ENCODE results near the gene C10orf88. TPM values are rescaled to one million over a fixed set of nuclear protein-coding genes. Genes with fewer than 3 reads are reported as not detected.

Gene C10orf88
- total and polyA plus RNA-seq, 2 of the 13 experiments (the other 11 are each of a cell fraction or from before 2014, with no cell fraction given), result 4.6 to 11.8 TPM

DNA sequence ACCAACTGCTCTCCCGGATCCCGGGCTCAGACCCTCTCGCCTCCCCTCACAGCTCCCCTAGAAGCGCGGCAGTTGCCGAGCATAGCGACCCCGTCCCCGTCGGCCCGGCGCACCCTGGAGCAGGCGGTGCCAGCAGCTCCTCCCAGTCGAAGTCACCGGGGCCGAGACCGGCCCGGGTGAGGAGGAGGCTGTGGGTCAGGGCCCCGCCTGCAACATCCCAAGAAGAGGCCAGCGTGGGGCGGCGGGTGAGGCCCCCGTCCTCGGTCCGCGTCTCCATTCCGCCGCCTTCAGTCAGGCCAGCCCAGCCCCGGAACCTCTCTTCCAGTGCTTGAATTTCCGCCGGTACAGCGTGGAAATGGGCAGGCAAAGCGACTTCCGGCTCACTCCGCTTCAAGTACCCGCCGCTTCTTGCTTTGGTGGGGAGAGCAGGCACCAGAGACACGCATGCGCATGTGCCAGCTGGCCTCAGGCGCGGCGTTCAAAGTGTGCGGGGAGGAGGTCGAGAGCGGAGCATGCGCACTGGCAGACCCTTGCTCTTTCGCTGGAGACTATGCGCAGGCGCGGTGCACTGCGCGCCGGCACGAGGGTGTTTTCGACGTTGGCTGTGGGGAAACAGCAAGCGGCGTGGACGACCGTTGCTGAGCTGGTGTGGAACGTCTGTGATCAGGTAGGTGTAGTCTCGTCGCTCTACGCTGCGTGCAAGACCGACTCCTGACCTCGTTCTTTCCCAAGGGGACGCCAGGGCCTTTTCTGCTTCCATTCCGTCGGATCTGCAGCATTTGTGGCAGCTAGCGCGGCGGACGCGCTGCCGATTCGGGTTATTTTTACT, at the start of gene C10orf88 (continued):
- TF ChIP-seq, protein P1, sequence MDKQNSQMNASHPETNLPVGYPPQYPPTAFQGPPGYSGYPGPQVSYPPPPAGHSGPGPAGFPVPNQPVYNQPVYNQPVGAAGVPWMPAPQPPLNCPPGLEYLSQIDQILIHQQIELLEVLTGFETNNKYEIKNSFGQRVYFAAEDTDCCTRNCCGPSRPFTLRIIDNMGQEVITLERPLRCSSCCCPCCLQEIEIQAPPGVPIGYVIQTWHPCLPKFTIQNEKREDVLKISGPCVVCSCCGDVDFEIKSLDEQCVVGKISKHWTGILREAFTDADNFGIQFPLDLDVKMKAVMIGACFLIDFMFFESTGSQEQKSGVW (CRISPR knock-in tag; IDR thresholded peaks at IDR 0.05; ENCODE audit: borderline replicate concordance), result no peak
- TF ChIP-seq, protein P2, sequence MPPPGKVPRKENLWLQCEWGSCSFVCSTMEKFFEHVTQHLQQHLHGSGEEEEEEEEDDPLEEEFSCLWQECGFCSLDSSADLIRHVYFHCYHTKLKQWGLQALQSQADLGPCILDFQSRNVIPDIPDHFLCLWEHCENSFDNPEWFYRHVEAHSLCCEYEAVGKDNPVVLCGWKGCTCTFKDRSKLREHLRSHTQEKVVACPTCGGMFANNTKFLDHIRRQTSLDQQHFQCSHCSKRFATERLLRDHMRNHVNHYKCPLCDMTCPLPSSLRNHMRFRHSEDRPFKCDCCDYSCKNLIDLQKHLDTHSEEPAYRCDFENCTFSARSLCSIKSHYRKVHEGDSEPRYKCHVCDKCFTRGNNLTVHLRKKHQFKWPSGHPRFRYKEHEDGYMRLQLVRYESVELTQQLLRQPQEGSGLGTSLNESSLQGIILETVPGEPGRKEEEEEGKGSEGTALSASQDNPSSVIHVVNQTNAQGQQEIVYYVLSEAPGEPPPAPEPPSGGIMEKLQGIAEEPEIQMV (CRISPR knock-in tag; IDR thresholded peaks at IDR 0.05; ENCODE audit: low read depth), result peak; percentile 95
- TF ChIP-seq ZNF282 (IDR thresholded peaks at IDR 0.05; ENCODE audit: partially characterized antibody) (no peak), ZBTB33 (CRISPR knock-in tag; IDR thresholded peaks at IDR 0.05) (peak; percentile 6; the same call in 1 of the 2 replicates), ZEB1 (IDR thresholded peaks at IDR 0.05; ENCODE audit: insufficient replicate concordance, low read depth) (no peak), CEBPZ (IDR thresholded peaks at IDR 0.05; ENCODE audit: low read length) (no peak), ZNF841 (CRISPR knock-in tag; IDR thresholded peaks at IDR 0.05; ENCODE audit: borderline replicate concordance) (no peak), ZFP37 (CRISPR knock-in tag; IDR thresholded peaks at IDR 0.05; ENCODE audit: borderline replicate concordance) (peak; percentile 88), ZKSCAN1 (IDR thresholded peaks at IDR 0.05; ENCODE audit: low read length) (no peak), MED1 (CRISPR knock-in tag; IDR thresholded peaks at IDR 0.05) (peak; percentile 75)
- TF ChIP-seq, protein P3, sequence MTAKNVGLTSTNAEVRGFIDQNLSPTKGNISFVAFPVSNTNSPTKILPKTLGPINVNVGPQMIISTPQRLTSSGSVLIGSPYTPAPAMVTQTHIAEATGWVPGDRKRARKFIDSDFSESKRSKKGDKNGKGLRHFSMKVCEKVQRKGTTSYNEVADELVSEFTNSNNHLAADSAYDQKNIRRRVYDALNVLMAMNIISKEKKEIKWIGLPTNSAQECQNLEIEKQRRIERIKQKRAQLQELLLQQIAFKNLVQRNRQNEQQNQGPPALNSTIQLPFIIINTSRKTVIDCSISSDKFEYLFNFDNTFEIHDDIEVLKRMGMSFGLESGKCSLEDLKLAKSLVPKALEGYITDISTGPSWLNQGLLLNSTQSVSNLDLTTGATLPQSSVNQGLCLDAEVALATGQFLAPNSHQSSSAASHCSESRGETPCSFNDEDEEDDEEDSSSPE (CRISPR knock-in tag; IDR thresholded peaks at IDR 0.05), result peak; percentile 99
- TF ChIP-seq, protein P4, sequence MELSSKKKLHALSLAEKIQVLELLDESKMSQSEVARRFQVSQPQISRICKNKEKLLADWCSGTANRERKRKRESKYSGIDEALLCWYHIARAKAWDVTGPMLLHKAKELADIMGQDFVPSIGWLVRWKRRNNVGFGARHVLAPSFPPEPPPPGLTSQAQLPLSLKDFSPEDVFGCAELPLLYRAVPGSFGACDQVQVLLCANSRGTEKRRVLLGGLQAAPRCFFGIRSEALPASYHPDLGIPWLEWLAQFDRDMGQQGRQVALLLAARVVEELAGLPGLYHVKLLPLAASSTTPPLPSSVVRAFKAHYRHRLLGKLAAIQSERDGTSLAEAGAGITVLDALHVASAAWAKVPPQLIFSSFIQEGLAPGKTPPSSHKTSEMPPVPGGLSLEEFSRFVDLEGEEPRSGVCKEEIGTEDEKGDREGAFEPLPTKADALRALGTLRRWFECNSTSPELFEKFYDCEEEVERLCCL (CRISPR knock-in tag; IDR thresholded peaks at IDR 0.05; ENCODE audit: borderline replicate concordance), result peak; percentile 91
- TF ChIP-seq, protein P5, sequence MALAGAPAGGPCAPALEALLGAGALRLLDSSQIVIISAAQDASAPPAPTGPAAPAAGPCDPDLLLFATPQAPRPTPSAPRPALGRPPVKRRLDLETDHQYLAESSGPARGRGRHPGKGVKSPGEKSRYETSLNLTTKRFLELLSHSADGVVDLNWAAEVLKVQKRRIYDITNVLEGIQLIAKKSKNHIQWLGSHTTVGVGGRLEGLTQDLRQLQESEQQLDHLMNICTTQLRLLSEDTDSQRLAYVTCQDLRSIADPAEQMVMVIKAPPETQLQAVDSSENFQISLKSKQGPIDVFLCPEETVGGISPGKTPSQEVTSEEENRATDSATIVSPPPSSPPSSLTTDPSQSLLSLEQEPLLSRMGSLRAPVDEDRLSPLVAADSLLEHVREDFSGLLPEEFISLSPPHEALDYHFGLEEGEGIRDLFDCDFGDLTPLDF (CRISPR knock-in tag; IDR thresholded peaks at IDR 0.05), result no peak
- TF ChIP-seq, protein P6, sequence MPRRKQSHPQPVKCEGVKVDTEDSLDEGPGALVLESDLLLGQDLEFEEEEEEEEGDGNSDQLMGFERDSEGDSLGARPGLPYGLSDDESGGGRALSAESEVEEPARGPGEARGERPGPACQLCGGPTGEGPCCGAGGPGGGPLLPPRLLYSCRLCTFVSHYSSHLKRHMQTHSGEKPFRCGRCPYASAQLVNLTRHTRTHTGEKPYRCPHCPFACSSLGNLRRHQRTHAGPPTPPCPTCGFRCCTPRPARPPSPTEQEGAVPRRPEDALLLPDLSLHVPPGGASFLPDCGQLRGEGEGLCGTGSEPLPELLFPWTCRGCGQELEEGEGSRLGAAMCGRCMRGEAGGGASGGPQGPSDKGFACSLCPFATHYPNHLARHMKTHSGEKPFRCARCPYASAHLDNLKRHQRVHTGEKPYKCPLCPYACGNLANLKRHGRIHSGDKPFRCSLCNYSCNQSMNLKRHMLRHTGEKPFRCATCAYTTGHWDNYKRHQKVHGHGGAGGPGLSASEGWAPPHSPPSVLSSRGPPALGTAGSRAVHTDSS (CRISPR knock-in tag; conservative IDR thresholded peaks at IDR 0.05), result no peak

Measured in HepG2 (cell line).